Measurements from ENCODE around the gene NEDD4L. TPM values are rescaled to one million over a fixed set of nuclear protein-coding genes. Genes with fewer than 3 reads are reported as not detected.

Gene NEDD4L
- total and polyA plus RNA-seq, 2 donors (not counting 1 experiment from before 2014, with no cell fraction given), result 10.3 to 25.7 TPM

GRCh38 chr18:58364876-58365528, 321.0 kb downstream of the NEDD4L start:
- Histone ChIP-seq H3K4me1 (ENCODE audit: control insufficient read depth in 2 of 2, insufficient read depth in 2 of 2, low read length in 2 of 2) (no peaks in the 10 kb centered on the region), H3K9me3 (ENCODE audit: control extremely low read depth in 1 of 3, control insufficient read depth in 2 of 3, insufficient read depth in 1 of 3, low read length in 2 of 3) (no peaks in the 10 kb centered on the region), H4K20me1 (ENCODE audit: control insufficient read depth, insufficient read depth, low read length, poor library complexity, severe bottlenecking) (no peaks in the 10 kb centered on the region), H2AFZ (ENCODE audit: insufficient read depth, low read depth, low read length, poor library complexity, severe bottlenecking) (no peak overlapping the region), H3K9ac (ENCODE audit: low read length) (no peak overlapping the region), H3K79me2 (ENCODE audit: control insufficient read depth, insufficient read depth, low read length) (no peaks in the 10 kb centered on the region), H3K27me3 (replicated peaks in 1 of 4; ENCODE audit: control extremely low read depth in 1 of 4, control insufficient read depth in 3 of 4, insufficient read depth in 4 of 4, low read length in 3 of 4) (no peaks in the 10 kb centered on the region), H3K4me3 (ENCODE audit: control extremely low read depth in 1 of 5, extremely low read depth in 1 of 5, insufficient read depth in 1 of 5, low read depth in 2 of 5, low read length in 4 of 5) (no peak overlapping the region), H3K27ac (ENCODE audit: low read length in 2 of 2) (no peak overlapping the region), H3K36me3 (replicated peaks in 1 of 2; ENCODE audit: control extremely low read depth in 1 of 2, control insufficient read depth in 1 of 2, extremely low read depth in 1 of 2, insufficient read depth in 2 of 2, low read length in 1 of 2) (no peaks in the 10 kb centered on the region), H3K4me2 (replicated peaks; ENCODE audit: low read depth, low read length, poor library complexity, severe bottlenecking) (no peak overlapping the region)
- Mint-ChIP-seq H3K27me3 (no peaks in the 10 kb centered on the region), H3K4me3 (no peak overlapping the region), H3K4me1 (no peaks in the 10 kb centered on the region), H3K9me3 (ENCODE audit: insufficient read depth) (no peaks in the 10 kb centered on the region), H3K27ac (no peak overlapping the region)
- intact Hi-C loops (cut with micrococcal nuclease), result no loop called here
- no peak for DNase-seq
- CTCF ChIA-PET, result no interaction called here
- TF ChIP-seq CTCF (IDR thresholded peaks at IDR 0.05) (no peak), EZH2 (IDR thresholded peaks at IDR 0.05; ENCODE audit: borderline replicate concordance, insufficient read depth, low read depth, low read length, poor library complexity, severe bottlenecking) (no peak)
- ATAC-seq (ENCODE audit: low read depth), result no peak
- POLR2A ChIA-PET, result no interaction called here
- WGBS (ENCODE audit: insufficient coverage), result 100% methylated on average over 5 of the region's 7 CpGs

GRCh38 chr18:58367425-58368140, 323.6 kb downstream of the NEDD4L start:
- Histone ChIP-seq H3K27ac (ENCODE audit: low read length in 2 of 2) (no peak overlapping the region), H3K4me3 (ENCODE audit: control extremely low read depth in 1 of 5, extremely low read depth in 1 of 5, insufficient read depth in 1 of 5, low read depth in 2 of 5, low read length in 4 of 5) (no peak overlapping the region), H3K27me3 (replicated peaks in 1 of 4; ENCODE audit: control extremely low read depth in 1 of 4, control insufficient read depth in 3 of 4, insufficient read depth in 4 of 4, low read length in 3 of 4) (no peaks in the 10 kb centered on the region), H3K4me1 (ENCODE audit: control insufficient read depth in 2 of 2, insufficient read depth in 2 of 2, low read length in 2 of 2) (no peaks in the 10 kb centered on the region), H3K9ac (ENCODE audit: low read length) (no peak overlapping the region), H3K4me2 (replicated peaks; ENCODE audit: low read depth, low read length, poor library complexity, severe bottlenecking) (no peak overlapping the region), H3K79me2 (ENCODE audit: control insufficient read depth, insufficient read depth, low read length) (no peaks in the 10 kb centered on the region), H3K9me3 (ENCODE audit: control extremely low read depth in 1 of 3, control insufficient read depth in 2 of 3, insufficient read depth in 1 of 3, low read length in 2 of 3) (no peaks in the 10 kb centered on the region), H2AFZ (ENCODE audit: insufficient read depth, low read depth, low read length, poor library complexity, severe bottlenecking) (no peak overlapping the region), H4K20me1 (ENCODE audit: control insufficient read depth, insufficient read depth, low read length, poor library complexity, severe bottlenecking) (no peaks in the 10 kb centered on the region), H3K36me3 (replicated peaks in 1 of 2; ENCODE audit: control extremely low read depth in 1 of 2, control insufficient read depth in 1 of 2, extremely low read depth in 1 of 2, insufficient read depth in 2 of 2, low read length in 1 of 2) (peaks cover 0 to 2% of the 10 kb centered on the region in 2 experiments)
- TF ChIP-seq CTCF (IDR thresholded peaks at IDR 0.05) (no peak), EZH2 (IDR thresholded peaks at IDR 0.05; ENCODE audit: borderline replicate concordance, insufficient read depth, low read depth, low read length, poor library complexity, severe bottlenecking) (no peak)
- intact Hi-C loops (cut with micrococcal nuclease), result no loop called here
- Mint-ChIP-seq H3K27me3 (no peaks in the 10 kb centered on the region), H3K27ac (no peak overlapping the region), H3K4me3 (no peak overlapping the region), H3K4me1 (no peaks in the 10 kb centered on the region), H3K9me3 (ENCODE audit: insufficient read depth) (no peaks in the 10 kb centered on the region)
- POLR2A ChIA-PET, result no interaction called here
- 95% methylated on average over 4 of the region's 9 CpGs for WGBS (ENCODE audit: insufficient coverage)
- no peak for ATAC-seq (ENCODE audit: low read depth)
- CTCF ChIA-PET, result no interaction called here
- no peak for DNase-seq

Measured in B cell (primary cell).